SIG-M5 treated with dmso at 0.1 percent for 504 hours (cell line): ENCODE measurements around the gene RNASEH2A.

Experiments
- DNase-seq: peaks from one replicate; lab custom pipeline; 2025; ENCODE audit not compliant: unreplicated experiment; lab: John Stamatoyannopoulos, UW

The RNASEH2A gene

DNA sequence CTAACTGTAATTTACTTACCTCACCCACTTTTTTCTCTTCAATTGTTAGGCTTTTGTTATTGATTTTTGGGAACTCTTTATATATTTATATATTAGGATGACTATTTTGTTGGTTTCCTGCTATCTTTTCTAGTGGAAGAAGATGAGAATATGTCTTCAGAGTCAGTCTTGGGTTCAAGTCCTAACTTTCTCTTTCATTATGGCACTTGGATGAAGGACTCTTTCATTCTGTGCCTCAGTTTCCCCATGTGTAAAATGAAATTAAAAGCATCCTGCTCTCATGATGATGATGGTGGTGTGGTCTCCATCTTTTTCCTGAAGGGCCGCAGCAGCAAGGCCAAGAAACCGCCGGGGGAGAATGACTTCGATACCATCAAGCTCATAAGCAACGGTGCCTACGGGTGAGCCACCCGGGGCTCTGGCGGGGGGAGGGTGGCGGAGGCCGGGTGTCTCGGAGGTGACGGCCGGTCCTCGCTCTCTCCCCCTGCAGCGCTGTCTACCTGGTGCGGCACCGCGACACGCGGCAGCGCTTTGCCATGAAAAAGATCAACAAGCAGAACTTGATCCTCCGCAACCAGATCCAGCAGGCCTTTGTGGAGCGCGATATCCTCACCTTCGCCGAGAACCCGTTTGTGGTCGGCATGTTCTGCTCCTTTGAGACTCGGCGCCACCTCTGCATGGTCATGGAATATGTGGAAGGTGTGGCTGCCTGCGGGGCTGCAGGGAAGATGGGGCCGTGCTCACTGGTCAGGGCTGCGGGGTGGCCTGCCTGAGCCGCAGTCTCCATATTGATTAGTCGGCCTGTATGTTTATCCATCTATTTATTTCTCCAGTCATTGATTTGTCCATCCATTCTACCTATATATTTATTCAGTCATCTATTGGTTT is 51.9 kb downstream of the RNASEH2A start:
- DNase-seq: no peak

DNA sequence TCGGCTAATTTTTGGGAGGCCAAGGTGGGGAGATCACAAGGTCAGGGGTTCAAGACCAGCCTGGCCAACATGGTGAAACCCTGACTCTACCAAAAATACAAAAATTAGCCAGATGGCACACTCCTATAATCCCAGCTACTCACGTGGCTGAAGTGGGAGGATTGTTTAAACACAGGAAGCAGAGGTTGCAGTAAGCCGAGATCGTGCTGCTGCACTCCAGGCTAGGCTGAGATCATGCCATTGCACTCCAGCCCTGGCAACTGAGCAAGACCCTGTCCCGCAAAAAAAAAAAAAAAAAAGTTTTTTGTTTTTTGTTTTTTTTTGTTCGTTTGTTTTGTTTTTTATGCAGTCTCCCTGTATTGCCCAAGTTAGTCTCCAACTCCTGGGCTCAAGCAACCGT is 53.2 kb downstream of the RNASEH2A start:
- no peak for DNase-seq
